Endodermal cell (in vitro differentiated cells): ENCODE results near the gene NAA50. TPM values are rescaled to one million over a fixed set of nuclear protein-coding genes. Genes with fewer than 3 reads are reported as not detected.

Source experiments
- DNase-seq: peaks from one replicate; pipeline ENCODE4 v3.0.0-alpha.2; 2017
- H3K27ac ChIP-seq: 2 replicates; pipeline ENCODE4 v1.5.1; 2013; ENCODE audit warnings: mild to moderate bottlenecking, low read depth, low read length, moderate library complexity
- H3K27me3 ChIP-seq: 2 replicates; pipeline ENCODE4 v1.6.1; 2013; ENCODE audit warnings: mild to moderate bottlenecking, low read length, moderate library complexity; ENCODE audit not compliant: insufficient read depth, control insufficient read depth, poor library complexity, severe bottlenecking
- H3K36me3 ChIP-seq: 2 replicates; pipeline ENCODE4 v1.7.0; 2013; ENCODE audit warnings: mild to moderate bottlenecking, low read length, moderate library complexity; ENCODE audit not compliant: control insufficient read depth, insufficient read depth
- H3K4me1 ChIP-seq: one replicate; pipeline ENCODE4 v1.7.0; 2013; ENCODE audit warnings: low read length; ENCODE audit not compliant: control insufficient read depth, insufficient read depth
- H3K4me3 ChIP-seq: 2 replicates; pipeline ENCODE4 v1.5.1; 2013; ENCODE audit warnings: mild to moderate bottlenecking, low read length, moderate library complexity
- H3K9ac ChIP-seq: 2 replicates; pipeline ENCODE4 v1.6.1; 2013; ENCODE audit warnings: mild to moderate bottlenecking, low read length, moderate library complexity; ENCODE audit not compliant: poor library complexity, severe bottlenecking; ENCODE audit errors: extremely low read depth
- H3K9me3 ChIP-seq: 2 replicates; pipeline ENCODE4 v1.6.1; 2013; ENCODE audit warnings: mild to moderate bottlenecking, low read length, moderate library complexity; ENCODE audit not compliant: control insufficient read depth
- H3K27ac Mint-ChIP-seq: 2 replicates; pipeline ENCODE4 v1.8.0; 2020; ENCODE audit warnings: mixed read lengths
- H3K27me3 Mint-ChIP-seq: 2 replicates; pipeline ENCODE4 v1.8.0; 2021; ENCODE audit warnings: mild to moderate bottlenecking, mixed read lengths; ENCODE audit not compliant: insufficient read depth
- H3K36me3 Mint-ChIP-seq: 2 replicates; pipeline ENCODE4 v1.8.0; 2020; ENCODE audit warnings: low read depth, mixed read lengths
- H3K4me1 Mint-ChIP-seq: 2 replicates; pipeline ENCODE4 v1.8.0; 2020; ENCODE audit warnings: mixed read lengths
- H3K4me3 Mint-ChIP-seq: 2 replicates; pipeline ENCODE4 v1.8.0; 2020; ENCODE audit warnings: mild to moderate bottlenecking, moderate library complexity, mixed read lengths
- H3K9me3 Mint-ChIP-seq: 2 replicates; pipeline ENCODE4 v1.8.0; 2020; ENCODE audit warnings: mild to moderate bottlenecking, mixed read lengths
- CTCF ChIP-seq: fragments of 200-600 bp; sonication (generic); conservative IDR thresholded peaks from 2 replicates; pipeline ENCODE4 v1.5.0; 2021; ENCODE audit warnings: antibody characterized with exemption, mild to moderate bottlenecking
- WGBS, 2 experiments: methylation state at CpG; one replicate each; pipeline versions ENCODE4 v1.1.5 to v1.1.7; 2013; ENCODE audit warnings: missing lambda C conversion rate in 2 of 2, mixed read lengths in 1 of 2; ENCODE audit not compliant: insufficient coverage in 1 of 2, insufficient read length in 1 of 2; 5-methylcytosine and 5-hydroxymethylcytosine counted together
- total RNA-seq, 2 donors: library from RNA; stranded (reverse); fragmentation: NEBNext Ultra II Directional in 1 of 2; extraction: Animal tissue kit (Norgen Biotek cat#: 25700) in 1 of 2; gene quantifications; 2 replicates in 1 of 2; 3 replicates in 1 of 2; pipeline ENCODE4 v1.2.1, GENCODE V29; 2021

NAA50 gene
- total RNA-seq, 2 donors from 2014 or later = 137 to 150 TPM

GRCh38 chr3:113776564-113776963 lies 30.5 kb upstream of the NAA50 start:
- 97 to 100% methylated on average over 1 to 3 of the region's 3 CpGs for WGBS, 2 experiments
- Histone ChIP-seq H3K27ac (no peak overlapping the region), H3K9me3 (no peaks in the 10 kb centered on the region), H3K27me3 (no peaks in the 10 kb centered on the region), H3K4me1 (no peaks in the 10 kb centered on the region), H3K9ac (no peak overlapping the region), H3K36me3 (no peaks in the 10 kb centered on the region), H3K4me3 (no peak overlapping the region)
- TF ChIP-seq CTCF = no peak
- H3K4me3 Mint-ChIP-seq = no peak overlapping the region
- H3K4me1 Mint-ChIP-seq = no peaks in the 10 kb centered on the region
- no peak overlapping the region for H3K27ac Mint-ChIP-seq
- DNase-seq = no peak
- peaks cover 4% of the 10 kb centered on the region for H3K36me3 Mint-ChIP-seq
- H3K27me3 Mint-ChIP-seq = no peaks in the 10 kb centered on the region
- H3K9me3 Mint-ChIP-seq = no peaks in the 10 kb centered on the region

- no peak overlapping the region for H3K4me3 ChIP-seq
- H3K27ac ChIP-seq = no peak overlapping the region
- Mint-ChIP-seq H3K9me3 (no peaks in the 10 kb centered on the region), H3K36me3 (no peaks in the 10 kb centered on the region), H3K4me1 (no peaks in the 10 kb centered on the region), H3K27me3 (no peaks in the 10 kb centered on the region), H3K4me3 (no peak overlapping the region), H3K27ac (peak overlapping the region; percentile 27)
- WGBS, 2 experiments = 90 to 93% methylated on average over 1 of the region's 1 CpG
- TF ChIP-seq CTCF = no peak
- no peaks in the 10 kb centered on the region for H3K27me3 ChIP-seq
- no peak for DNase-seq
- no peaks in the 10 kb centered on the region for H3K4me1 ChIP-seq
- H3K36me3 ChIP-seq = no peaks in the 10 kb centered on the region
- H3K9me3 ChIP-seq = no peaks in the 10 kb centered on the region
- no peak overlapping the region for H3K9ac ChIP-seq
These were observed 29.5 kb upstream of the NAA50 start for GRCh38 chr3:113775516-113775915.

GRCh38 chr3:113773381-113773780 lies 27.3 kb upstream of the NAA50 start:
- Mint-ChIP-seq H3K36me3 (no peaks in the 10 kb centered on the region), H3K9me3 (no peaks in the 10 kb centered on the region), H3K4me1 (no peaks in the 10 kb centered on the region), H3K27ac (no peak overlapping the region), H3K27me3 (no peaks in the 10 kb centered on the region), H3K4me3 (no peak overlapping the region)
- Histone ChIP-seq H3K9me3 (no peaks in the 10 kb centered on the region), H3K9ac (no peak overlapping the region), H3K27me3 (no peaks in the 10 kb centered on the region), H3K4me1 (no peaks in the 10 kb centered on the region), H3K27ac (no peak overlapping the region), H3K36me3 (no peaks in the 10 kb centered on the region), H3K4me3 (no peak overlapping the region)
- no peak for DNase-seq
- WGBS, 2 experiments = 90 to 100% methylated on average over 2 to 3 of the region's 3 CpGs
- no peak for TF ChIP-seq CTCF
